CD1c-positive myeloid dendritic cell (primary cell): ENCODE results near the gene ATG9B.

Experiments
- DNase-seq: peaks from one replicate; pipeline ENCODE4 v3.0.0-alpha.2; 2016; ENCODE audit errors: extremely low spot score

Gene ATG9B

DNA sequence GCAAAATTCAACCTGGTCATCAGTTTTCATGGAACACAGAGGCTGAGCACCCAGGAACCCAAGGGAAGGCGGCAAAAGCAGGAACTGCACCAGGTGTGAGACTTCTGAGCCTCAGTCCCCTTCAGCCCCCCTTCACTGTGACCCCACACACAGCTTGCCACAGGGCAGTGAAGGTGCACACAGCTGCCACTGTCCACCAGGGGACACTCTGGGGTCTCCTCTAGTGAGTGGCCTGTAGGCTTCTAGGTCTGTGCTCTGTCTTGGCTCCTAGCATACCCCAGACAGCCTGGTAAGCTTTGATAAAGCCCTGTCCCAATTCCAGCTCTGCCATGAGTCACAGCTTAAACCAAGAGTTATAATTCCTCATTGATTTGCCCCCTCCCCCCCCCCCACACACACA, 58.3 kb downstream of the ATG9B start:
- DNase-seq: no peak

DNA sequence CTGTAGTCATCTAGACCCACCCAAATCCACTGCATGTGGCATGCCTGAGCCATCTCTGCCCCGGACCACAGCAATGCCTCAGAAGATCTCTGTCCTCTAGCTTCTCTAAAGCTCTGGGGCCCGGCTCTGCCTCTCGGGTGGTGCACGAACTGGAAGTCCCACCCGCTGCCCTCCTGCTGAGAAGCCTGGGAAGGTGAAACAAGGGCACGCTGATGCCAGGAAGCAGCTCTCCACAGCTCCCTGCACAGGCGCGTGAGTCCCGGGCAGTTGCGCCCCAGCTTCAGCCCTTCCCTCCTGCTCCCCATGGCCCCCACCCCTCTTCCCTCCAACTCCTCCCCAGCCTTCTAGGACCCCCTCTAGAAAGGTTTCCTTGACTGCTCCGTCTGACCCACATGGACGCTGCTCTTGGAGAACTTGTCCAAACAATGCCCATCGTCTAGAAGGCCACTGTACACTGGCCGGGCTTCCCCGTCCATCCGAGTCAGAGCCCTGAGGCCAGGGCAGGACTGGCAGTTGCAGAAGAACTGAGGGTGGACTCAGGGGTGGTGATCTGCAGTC, 58.9 kb downstream of the ATG9B start:
- DNase-seq: no peak
